Erythroblast (primary cell): ENCODE data around the gene TNIP1.

Experiments used
- GATA1 ChIP-seq: IDR thresholded peaks from 2 replicates; pipeline ENCODE4 v1.6.1; 2011; ENCODE audit warnings: low read depth, mild to moderate bottlenecking, control low read depth, low read length, moderate library complexity
- POLR2A ChIP-seq: IDR thresholded peaks from 2 replicates; pipeline ENCODE4 v1.6.1; 2011; ENCODE audit warnings: mild to moderate bottlenecking, low read length

DNA sequence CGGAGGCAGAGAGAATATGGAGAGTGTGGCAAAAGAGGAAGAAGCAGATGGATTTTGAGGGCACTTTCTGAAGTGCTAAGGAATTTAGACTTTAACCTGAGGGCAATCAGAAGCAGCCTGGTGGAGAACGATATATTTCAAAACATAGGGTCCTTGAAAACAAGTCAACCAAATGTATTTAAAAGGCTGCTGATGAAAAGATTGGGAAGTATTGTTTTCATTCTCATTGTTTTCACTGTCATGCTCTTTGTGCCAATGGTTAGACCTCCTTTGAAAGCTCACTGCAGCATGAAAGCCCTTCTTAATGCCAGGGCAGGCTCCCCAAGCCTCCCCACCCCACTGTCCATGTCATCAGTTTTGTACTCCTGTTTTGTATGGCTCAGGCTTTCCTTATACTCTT is 62.9 kb downstream of the TNIP1 start:
- no peak for TF ChIP-seq POLR2A
- TF ChIP-seq GATA1: no peak
